NB4 (cell line): ENCODE results near the gene SERGEF.

ENCODE experiments used
- POLR2A ChIP-seq: IDR thresholded peaks from 2 replicates; pipeline ENCODE4 v1.6.1; 2011; ENCODE audit warnings: mild to moderate bottlenecking; ENCODE audit not compliant: insufficient read length; ENCODE audit errors: extremely low read depth
- TF ChIP-seq, protein P1 (sequence below): IDR thresholded peaks from one replicate; pipeline ENCODE4 v1.5.1; 2012; ENCODE audit warnings: low read depth, low read length

DNA sequence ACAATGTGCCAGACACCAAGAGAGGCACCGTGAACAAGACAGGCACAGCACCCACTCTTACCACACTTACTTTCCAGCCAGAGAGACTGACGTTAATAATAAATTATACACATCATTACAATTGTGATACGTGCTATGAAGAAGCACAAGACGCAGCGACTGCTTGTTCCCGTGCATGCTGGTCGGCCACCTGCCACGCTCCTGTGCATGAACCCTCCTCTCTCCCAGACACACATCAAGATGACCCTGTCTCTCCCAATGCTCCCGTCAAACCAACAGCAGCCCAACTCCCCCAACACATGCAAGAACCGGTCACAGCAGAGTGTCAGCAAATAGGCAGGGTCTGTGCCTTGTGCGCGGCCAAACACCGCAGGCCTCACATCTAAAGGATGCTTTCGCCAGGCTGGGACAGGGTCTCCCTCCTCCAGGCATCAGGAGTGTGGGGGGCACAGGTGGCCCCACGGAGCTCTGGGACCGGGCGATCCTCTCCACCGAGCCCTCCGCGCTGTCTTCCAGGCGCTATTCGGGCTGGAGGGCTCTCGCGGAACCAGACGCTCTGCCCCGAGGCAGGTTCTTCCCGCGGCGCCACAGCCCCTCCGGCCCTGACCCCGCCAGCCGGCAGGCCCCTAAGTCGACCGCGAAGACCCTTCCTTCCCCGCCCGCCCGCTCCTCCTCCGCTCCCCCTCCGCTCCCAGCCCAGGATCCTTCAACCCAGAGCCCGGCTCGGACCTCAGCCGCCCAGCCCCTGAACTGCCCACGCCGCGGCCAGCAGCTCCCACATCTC lies 533 bp downstream of the SERGEF start:
- TF ChIP-seq, protein P1, sequence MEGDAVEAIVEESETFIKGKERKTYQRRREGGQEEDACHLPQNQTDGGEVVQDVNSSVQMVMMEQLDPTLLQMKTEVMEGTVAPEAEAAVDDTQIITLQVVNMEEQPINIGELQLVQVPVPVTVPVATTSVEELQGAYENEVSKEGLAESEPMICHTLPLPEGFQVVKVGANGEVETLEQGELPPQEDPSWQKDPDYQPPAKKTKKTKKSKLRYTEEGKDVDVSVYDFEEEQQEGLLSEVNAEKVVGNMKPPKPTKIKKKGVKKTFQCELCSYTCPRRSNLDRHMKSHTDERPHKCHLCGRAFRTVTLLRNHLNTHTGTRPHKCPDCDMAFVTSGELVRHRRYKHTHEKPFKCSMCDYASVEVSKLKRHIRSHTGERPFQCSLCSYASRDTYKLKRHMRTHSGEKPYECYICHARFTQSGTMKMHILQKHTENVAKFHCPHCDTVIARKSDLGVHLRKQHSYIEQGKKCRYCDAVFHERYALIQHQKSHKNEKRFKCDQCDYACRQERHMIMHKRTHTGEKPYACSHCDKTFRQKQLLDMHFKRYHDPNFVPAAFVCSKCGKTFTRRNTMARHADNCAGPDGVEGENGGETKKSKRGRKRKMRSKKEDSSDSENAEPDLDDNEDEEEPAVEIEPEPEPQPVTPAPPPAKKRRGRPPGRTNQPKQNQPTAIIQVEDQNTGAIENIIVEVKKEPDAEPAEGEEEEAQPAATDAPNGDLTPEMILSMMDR = no peak
- no peak for TF ChIP-seq POLR2A
